ENCODE results near the gene MT1X. TPM values are rescaled to one million over a fixed set of nuclear protein-coding genes. Genes with fewer than 3 reads are reported as not detected.

MT1X gene
- total and polyA plus RNA-seq, 2 of the 13 experiments (the other 11 are each of a cell fraction or from before 2014, with no cell fraction given): 19.7 to 288 TPM

GRCh38 chr16:56647641-56648431, 34.4 kb upstream of the MT1X start (continued):
- TF ChIP-seq ZNF724P (CRISPR knock-in tag; IDR thresholded peaks at IDR 0.05; ENCODE audit: borderline replicate concordance): peak; percentile 66; the same call in 1 of the 2 replicates
- TF ChIP-seq CAMTA2 (CRISPR knock-in tag; IDR thresholded peaks at IDR 0.05; ENCODE audit: borderline replicate concordance): no peak
- TF ChIP-seq ZNF160 (CRISPR knock-in tag; IDR thresholded peaks at IDR 0.05): no peak
- peak; percentile 74 for TF ChIP-seq PITX1 (CRISPR knock-in tag; IDR thresholded peaks at IDR 0.05)
- TF ChIP-seq MAX (IDR thresholded peaks at IDR 0.05): peak; percentile 67
- TF ChIP-seq ARNTL (CRISPR knock-in tag; IDR thresholded peaks at IDR 0.05): 0 out of 2 replicates have a peak, but pooled peaks have one; percentile 62
- peak; percentile 21; the same call in 1 of the 2 replicates for TF ChIP-seq IRF9 (CRISPR knock-in tag; IDR thresholded peaks at IDR 0.05; ENCODE audit: borderline replicate concordance)
- no peak for TF ChIP-seq ZNF75D (CRISPR knock-in tag; IDR thresholded peaks at IDR 0.05; ENCODE audit: borderline replicate concordance)
- peak; percentile 37; the same call in 1 of the 2 replicates for TF ChIP-seq NFKB2 (CRISPR knock-in tag; IDR thresholded peaks at IDR 0.05; ENCODE audit: borderline replicate concordance)
- TF ChIP-seq LCORL (IDR thresholded peaks at IDR 0.05): no peak
- TF ChIP-seq LCORL (CRISPR knock-in tag; IDR thresholded peaks at IDR 0.05): peak; percentile 46; the same call in 1 of the 2 replicates
- TF ChIP-seq GABPB1 (CRISPR knock-in tag; IDR thresholded peaks at IDR 0.05): peak; percentile 41; the same call in 1 of the 2 replicates
- peak; percentile 51; the same call in 1 of the 2 replicates for TF ChIP-seq PATZ1 (CRISPR knock-in tag; IDR thresholded peaks at IDR 0.05)
- peak; percentile 26; the same call in 1 of the 2 replicates for TF ChIP-seq ZSCAN21 (CRISPR knock-in tag; IDR thresholded peaks at IDR 0.05; ENCODE audit: borderline replicate concordance)
- no peak for TF ChIP-seq ZNF232 (CRISPR knock-in tag; IDR thresholded peaks at IDR 0.05; ENCODE audit: borderline replicate concordance)
- TF ChIP-seq GZF1 (CRISPR knock-in tag; IDR thresholded peaks at IDR 0.05): 0 out of 2 replicates have a peak, but pooled peaks have one; percentile 30
- TF ChIP-seq ZNF12 (CRISPR knock-in tag; IDR thresholded peaks at IDR 0.05): no peak
- no peak for TF ChIP-seq RNF2 (conservative IDR thresholded peaks at IDR 0.05; ENCODE audit: low read depth)
- TF ChIP-seq ZNF770 (CRISPR knock-in tag; IDR thresholded peaks at IDR 0.05): 0 out of 2 replicates have a peak, but pooled peaks have one; percentile 26
- peak; percentile 58; the same call in 1 of the 2 replicates for TF ChIP-seq ZFX (CRISPR knock-in tag; IDR thresholded peaks at IDR 0.05; ENCODE audit: low read depth)
- peak; percentile 74; the same call in 1 of the 2 replicates for TF ChIP-seq TFDP1 (CRISPR knock-in tag; IDR thresholded peaks at IDR 0.05; ENCODE audit: borderline replicate concordance)

Data from HepG2 (cell line).